HAP-1 (cell line): ENCODE data around the gene TMC5.
"Not testable (repeated sequence)": the region's sequence is repeated elsewhere in the genome, so short reads cannot be mapped to it uniquely, and the experiment has no call there.

Experiments used
- DNase-seq, 2 experiments: peaks; one replicate each; pipeline ENCODE4 v3.0.0-alpha.2; 2016 to 2020; ENCODE audit warnings: low spot score in 2 of 2
- H3K27me3 ChIP-seq: fragments of 250-450 bp; sonication (Bioruptor Pico); 2 replicates; pipeline ENCODE4 v1.5.1; 2020; ENCODE audit warnings: low read depth, mild to moderate bottlenecking, moderate library complexity
- H3K36me3 ChIP-seq: fragments of 250-450 bp; sonication (Bioruptor Pico); replicated peaks from 2 replicates; pipeline ENCODE4 v1.5.1; 2020; ENCODE audit warnings: mild to moderate bottlenecking
- H3K4me1 ChIP-seq: fragments of 250-450 bp; sonication (Bioruptor Pico); 2 replicates; pipeline ENCODE4 v1.5.1; 2020; ENCODE audit warnings: mild to moderate bottlenecking
- H3K4me3 ChIP-seq: fragments of 250-450 bp; sonication (Bioruptor Pico); 2 replicates; pipeline ENCODE4 v1.5.1; 2020; ENCODE audit warnings: mild to moderate bottlenecking, moderate library complexity
- H3K9me3 ChIP-seq: fragments of 250-450 bp; sonication (Bioruptor Pico); 2 replicates; pipeline ENCODE4 v1.5.1; 2020; ENCODE audit warnings: mild to moderate bottlenecking, moderate library complexity
- in situ Hi-C: fragments of 300-500 bp; cut with MboI; formaldehyde crosslinking; loops from 3 replicates; pipeline ENCODE4 v1.14.3; 2020; ENCODE audit warnings: low sequenced_read_pairs, inconsistent platforms, mixed read lengths

Gene TMC5

GRCh38 chr16:19417640-19418039, at the start of gene TMC5:
Gene TMC5, plus strand, starts transcription at chr16:19417883. Its CDS starts 22,156 bp downstream, at chr16:19440039.
- Histone ChIP-seq H3K4me1 (peaks cover 4% of the 10 kb centered on the region), H3K4me3 (no peak within 1 kb of the TSS), H3K27me3 (no peaks in the 10 kb centered on the region), H3K36me3 (no peaks in the 10 kb centered on the region), H3K9me3 (no peaks in the 10 kb centered on the region)
- in situ Hi-C loops = no loop called here
- DNase-seq = no peak

DNA sequence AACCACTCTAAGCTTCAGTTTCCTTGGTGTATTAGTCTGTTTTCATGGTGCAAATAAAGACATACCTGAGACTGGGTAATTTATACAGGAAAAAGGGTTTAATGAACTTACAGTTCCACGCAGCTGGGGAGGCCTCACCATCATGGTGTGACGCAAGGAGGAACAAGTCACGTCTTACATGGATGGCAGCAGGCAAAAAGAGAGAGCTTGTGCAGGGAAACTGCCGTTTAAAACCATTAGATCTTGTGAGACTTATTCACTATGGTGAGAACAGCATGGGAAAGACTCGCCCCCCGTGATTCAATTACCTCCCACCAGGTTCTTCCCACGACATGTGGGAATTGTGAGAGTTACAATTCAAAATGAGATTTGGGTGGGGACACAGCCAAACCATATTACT, 45.1 kb upstream of the TMC5 start:
- in situ Hi-C loops = loop anchor here (10.0 kb wide), 1 partner anchor 388 kb away; the partner anchor contains the start of gene TMC7
- H3K4me1 ChIP-seq, DNase-seq, H3K27me3 ChIP-seq, H3K36me3 ChIP-seq, H3K9me3 ChIP-seq, H3K4me3 ChIP-seq: not testable (repeated sequence)

GRCh38 chr16:19374402-19374801, 43.3 kb upstream of the TMC5 start:
- H3K4me1 ChIP-seq = no peaks in the 10 kb centered on the region
- H3K4me3 ChIP-seq = no peak overlapping the region
- H3K9me3 ChIP-seq = no peaks in the 10 kb centered on the region
- H3K27me3 ChIP-seq = no peaks in the 10 kb centered on the region
- in situ Hi-C loops = loop anchor here (10.0 kb wide), 1 partner anchor 390 kb away; the partner anchor contains the start of gene TMC7
- no peaks in the 10 kb centered on the region for H3K36me3 ChIP-seq
- DNase-seq = no peak

DNA sequence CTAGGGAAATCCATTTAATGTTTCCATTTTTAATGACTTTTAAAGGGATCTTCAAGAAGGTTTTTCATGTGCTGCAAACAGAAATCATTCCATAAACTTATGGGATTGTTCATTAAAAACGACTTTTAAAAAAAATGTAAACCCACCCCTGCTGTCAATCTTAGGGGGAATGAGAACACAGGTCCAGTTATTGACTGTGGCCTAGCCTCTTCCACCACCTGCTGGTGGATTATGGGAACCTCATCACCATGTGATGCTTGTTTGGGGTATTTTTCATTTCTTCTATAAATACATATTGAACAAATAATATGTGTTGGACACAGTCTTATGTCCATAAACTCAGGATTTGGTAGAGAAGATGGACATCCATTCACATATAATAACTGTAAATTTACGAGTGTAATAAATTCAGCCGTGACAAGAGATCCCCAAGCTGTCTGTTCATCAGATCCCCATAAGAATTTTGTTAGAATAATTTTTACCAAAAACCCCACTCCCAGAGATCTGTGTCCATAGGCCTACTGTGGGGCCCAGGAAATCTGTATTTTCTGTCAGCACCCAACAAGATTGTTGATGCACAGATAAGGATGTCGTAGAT, 42.0 kb upstream of the TMC5 start:
- DNase-seq = peak; percentile 59 to 64
- Histone ChIP-seq H3K9me3 (no peaks in the 10 kb centered on the region), H3K4me1 (no peaks in the 10 kb centered on the region), H3K27me3 (no peaks in the 10 kb centered on the region), H3K36me3 (no peaks in the 10 kb centered on the region), H3K4me3 (no peak overlapping the region)
- in situ Hi-C loops = loop anchor here (5.0 to 25.0 kb wide), 3 partner anchors 288 to 512 kb away; partner anchors contain the start of genes GPRC5B and TMC7

DNA sequence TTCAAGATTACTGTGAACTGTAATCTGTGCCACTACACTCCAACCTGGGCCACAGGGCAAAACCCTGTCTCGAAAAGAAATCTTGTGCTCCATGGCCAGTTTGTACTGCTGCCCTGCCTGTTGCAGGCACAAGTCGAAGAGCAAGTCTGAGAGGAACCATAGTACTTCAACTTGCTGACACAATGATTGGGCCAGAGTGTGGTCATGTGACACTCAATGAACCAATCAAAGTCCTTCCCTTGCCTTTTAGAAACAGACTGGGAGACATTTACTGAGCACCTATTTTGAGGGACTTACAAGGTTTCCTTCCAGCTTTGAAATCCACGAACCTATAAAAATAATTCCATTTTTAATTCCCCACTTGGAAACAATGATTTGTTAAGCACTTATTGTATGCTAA, 39.8 kb upstream of the TMC5 start:
- Histone ChIP-seq H3K4me3 (no peak overlapping the region), H3K9me3 (no peaks in the 10 kb centered on the region), H3K4me1 (no peaks in the 10 kb centered on the region), H3K36me3 (no peaks in the 10 kb centered on the region), H3K27me3 (peaks cover 7% of the 10 kb centered on the region)
- no peak for DNase-seq
- in situ Hi-C loops = loop anchor here (5.0 to 25.0 kb wide), 3 partner anchors 291 to 509 kb away; partner anchors contain the start of genes GPRC5B and TMC7

DNA sequence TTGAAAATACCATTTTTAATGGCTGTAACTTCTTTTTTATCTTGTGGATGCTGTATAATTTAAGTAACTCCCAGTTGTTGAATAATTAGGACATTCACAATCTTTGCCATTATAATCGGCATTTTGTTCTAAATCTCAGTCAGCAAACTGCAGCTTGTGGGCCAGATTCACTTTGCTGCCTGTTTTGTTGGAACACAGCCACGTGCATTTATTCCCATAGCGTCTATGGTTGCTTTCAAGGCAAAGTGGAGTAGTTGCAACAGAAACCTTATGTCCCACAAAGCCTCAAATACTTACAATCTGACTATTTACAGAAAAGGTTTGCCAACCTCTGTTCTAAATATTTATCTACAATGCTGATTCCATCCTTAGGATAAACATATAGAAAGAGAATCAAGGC, 39.2 kb upstream of the TMC5 start:
- no peak for DNase-seq
- Histone ChIP-seq H3K4me3 (no peak overlapping the region), H3K27me3 (peaks cover 13% of the 10 kb centered on the region), H3K9me3 (no peaks in the 10 kb centered on the region), H3K4me1 (no peaks in the 10 kb centered on the region), H3K36me3 (no peaks in the 10 kb centered on the region)
- in situ Hi-C loops = loop anchor here (5.0 to 25.0 kb wide), 3 partner anchors 291 to 509 kb away; partner anchors contain the start of genes GPRC5B and TMC7

GRCh38 chr16:19379838-19380237, 37.8 kb upstream of the TMC5 start:
- Histone ChIP-seq H3K27me3 (peaks cover 24% of the 10 kb centered on the region), H3K36me3 (no peaks in the 10 kb centered on the region), H3K4me1 (no peaks in the 10 kb centered on the region), H3K9me3 (no peaks in the 10 kb centered on the region), H3K4me3 (no peak overlapping the region)
- no peak for DNase-seq
- in situ Hi-C loops = loop anchor here (5.0 to 25.0 kb wide), 3 partner anchors 293 to 507 kb away; partner anchors contain the start of genes GPRC5B and TMC7

DNA sequence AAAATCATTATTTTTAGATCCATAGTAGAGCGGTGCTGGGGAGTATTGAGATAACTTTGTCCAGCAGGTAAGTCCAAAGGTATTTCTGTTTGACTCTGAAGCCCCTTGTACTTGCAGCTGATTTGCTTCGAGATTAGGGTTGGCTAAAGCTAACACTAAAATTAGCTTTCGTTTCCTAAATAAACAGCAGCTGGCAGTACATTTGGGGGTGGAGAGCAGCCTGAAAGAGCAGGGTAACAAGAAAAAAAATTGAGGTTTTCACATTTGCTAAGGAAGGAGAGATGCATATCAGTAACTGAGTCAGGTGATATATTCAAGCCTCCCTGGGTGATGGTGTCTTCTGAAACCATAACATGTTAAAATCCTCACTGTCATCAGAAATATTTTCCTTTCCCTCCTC, 37.4 kb upstream of the TMC5 start:
- peaks cover 28% of the 10 kb centered on the region for H3K27me3 ChIP-seq
- no peak overlapping the region for H3K4me3 ChIP-seq
- H3K36me3 ChIP-seq = no peaks in the 10 kb centered on the region
- H3K4me1 ChIP-seq = no peaks in the 10 kb centered on the region
- in situ Hi-C loops = loop anchor here (25.0 kb wide), 1 partner anchor 507 kb away; the partner anchor contains the start of gene GPRC5B
- H3K9me3 ChIP-seq = no peaks in the 10 kb centered on the region
- DNase-seq = no peak

DNA sequence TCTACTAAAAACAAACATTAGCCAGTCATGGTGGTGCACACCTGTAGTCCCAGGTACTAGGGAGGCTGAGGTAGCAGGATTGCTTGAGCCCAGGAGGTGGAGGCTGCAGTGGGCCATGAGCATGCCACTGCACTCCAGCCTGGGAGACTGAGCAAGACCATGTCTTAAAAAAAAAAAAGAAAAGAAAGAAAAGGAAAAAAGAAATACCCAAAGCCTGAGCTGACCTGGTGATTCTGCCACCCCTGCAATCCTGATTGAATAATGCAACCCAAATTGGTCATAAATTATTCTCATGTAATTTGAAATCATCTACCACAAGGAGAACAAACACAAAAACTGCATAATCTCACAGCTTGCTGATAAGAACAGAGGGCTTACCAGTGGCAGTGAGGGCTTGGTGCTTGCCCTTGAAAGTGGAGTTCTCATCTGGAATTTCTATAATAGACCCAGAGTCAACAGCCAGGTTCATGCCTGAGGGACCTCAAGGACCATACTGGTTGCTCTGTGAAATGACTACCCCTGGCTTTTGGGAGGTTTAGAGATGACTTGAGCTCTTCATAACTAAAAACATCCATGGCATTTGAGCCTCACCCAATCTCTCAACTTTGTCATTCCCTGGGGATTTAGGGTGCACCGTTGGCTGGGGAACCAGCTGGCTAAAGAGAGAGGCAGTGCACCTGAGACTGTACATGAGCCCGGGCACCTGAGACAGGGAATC, 35.4 kb upstream of the TMC5 start:
- H3K4me3 ChIP-seq = no peak overlapping the region
- H3K4me1 ChIP-seq = no peaks in the 10 kb centered on the region

DNA sequence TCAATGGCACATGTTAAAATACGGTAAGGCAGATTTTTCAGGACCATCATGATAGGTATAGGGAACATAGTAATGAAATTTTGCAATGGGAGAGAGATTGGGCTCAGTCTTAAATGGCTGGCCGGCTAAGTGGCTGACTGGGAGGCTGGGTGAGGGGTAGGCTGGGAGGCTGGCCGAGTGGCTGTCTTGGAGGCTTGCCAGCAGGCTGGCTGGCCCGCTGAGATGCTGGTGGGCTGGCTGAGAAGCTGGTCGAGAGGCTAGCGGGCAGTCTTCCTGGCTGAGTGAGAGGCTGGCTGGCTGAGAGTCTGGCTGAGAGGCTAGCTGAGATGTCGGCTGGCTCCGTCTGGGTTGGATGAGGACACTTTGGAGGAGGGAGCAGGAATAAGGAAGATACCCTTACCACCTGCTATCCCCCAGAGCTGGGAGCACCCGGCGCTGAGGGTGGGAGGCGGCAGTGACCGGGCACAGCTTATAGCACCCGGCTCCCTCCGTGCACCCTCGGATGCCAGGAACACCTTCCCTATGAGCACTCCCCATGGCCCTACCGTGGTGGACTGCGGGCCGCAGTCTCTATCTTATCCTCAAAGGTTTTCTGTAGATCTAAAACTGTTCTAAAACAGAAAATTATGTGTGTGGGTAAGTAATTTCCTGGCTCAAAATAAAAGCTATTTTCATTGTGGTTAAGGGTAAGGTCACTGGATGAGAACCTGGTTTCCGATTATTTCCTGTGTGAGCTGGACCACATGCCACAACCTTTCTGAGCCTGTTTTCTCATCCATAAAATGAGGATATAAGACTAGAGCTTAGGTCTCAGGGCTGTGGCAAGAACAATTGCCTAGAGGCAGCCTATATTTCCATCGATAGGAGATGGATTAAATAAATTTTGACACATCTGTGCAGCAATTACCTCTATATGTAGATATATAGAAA, 34.5 kb upstream of the TMC5 start:
- in situ Hi-C loops = loop anchor here (25.0 kb wide), 1 partner anchor 504 kb away; the partner anchor contains the start of gene GPRC5B
- peaks cover 31% of the 10 kb centered on the region for H3K27me3 ChIP-seq
- no peaks in the 10 kb centered on the region for H3K4me1 ChIP-seq
- no peaks in the 10 kb centered on the region for H3K9me3 ChIP-seq
- H3K36me3 ChIP-seq = no peaks in the 10 kb centered on the region
- DNase-seq = peak in 1 of 2 experiments; percentile 11
- H3K4me3 ChIP-seq = no peak overlapping the region

More for the DNA sequence above, 35.4 kb upstream of the TMC5 start:
- DNase-seq = no peak
- no peaks in the 10 kb centered on the region for H3K9me3 ChIP-seq
- in situ Hi-C loops = loop anchor here (25.0 kb wide), 1 partner anchor 505 kb away; the partner anchor contains the start of gene GPRC5B
- peaks cover 31% of the 10 kb centered on the region for H3K27me3 ChIP-seq
- H3K36me3 ChIP-seq = no peaks in the 10 kb centered on the region

DNA sequence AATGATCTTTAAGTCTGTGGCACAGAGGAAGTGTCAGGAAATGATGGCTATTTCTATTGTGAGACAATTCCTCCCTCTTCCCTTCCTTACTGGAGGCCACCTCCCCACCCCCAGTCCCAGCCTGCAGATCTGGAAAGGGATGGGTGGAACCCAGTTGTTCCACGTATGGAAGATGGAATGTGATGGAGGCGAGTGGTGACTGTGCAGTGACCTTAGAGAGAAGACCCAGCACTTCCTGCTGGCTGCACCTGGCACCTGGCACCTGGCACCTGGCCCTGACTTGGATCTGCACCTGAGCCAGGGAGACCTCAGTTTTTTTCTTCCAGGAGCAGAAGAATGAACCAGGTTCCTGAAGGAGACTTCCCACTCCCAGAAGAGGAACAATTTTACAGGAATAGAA, 33.0 kb upstream of the TMC5 start:
- no peak overlapping the region for H3K4me3 ChIP-seq
- H3K9me3 ChIP-seq = no peaks in the 10 kb centered on the region
- peaks cover 31% of the 10 kb centered on the region for H3K27me3 ChIP-seq
- DNase-seq = no peak
- in situ Hi-C loops = loop anchor here (25.0 kb wide), 1 partner anchor 503 kb away; the partner anchor contains the start of gene GPRC5B
- no peaks in the 10 kb centered on the region for H3K4me1 ChIP-seq
- no peaks in the 10 kb centered on the region for H3K36me3 ChIP-seq

GRCh38 chr16:19386525-19386924, 31.2 kb upstream of the TMC5 start:
- in situ Hi-C loops = loop anchor here (25.0 kb wide), 1 partner anchor 501 kb away; the partner anchor contains the start of gene GPRC5B
- H3K27me3 ChIP-seq = peaks cover 31% of the 10 kb centered on the region
- no peaks in the 10 kb centered on the region for H3K36me3 ChIP-seq
- H3K4me1 ChIP-seq = no peaks in the 10 kb centered on the region
- H3K4me3 ChIP-seq = no peak overlapping the region
- H3K9me3 ChIP-seq = no peaks in the 10 kb centered on the region
- DNase-seq = no peak

- peak in 1 of 2 experiments; percentile 68 for DNase-seq
- no peak overlapping the region for H3K4me3 ChIP-seq
- H3K27me3 ChIP-seq = peaks cover 13% of the 10 kb centered on the region
- in situ Hi-C loops = loop anchor here (25.0 kb wide), 1 partner anchor 498 kb away; the partner anchor contains the start of gene GPRC5B
- H3K4me1 ChIP-seq = no peaks in the 10 kb centered on the region
- H3K9me3 ChIP-seq = no peaks in the 10 kb centered on the region
- no peaks in the 10 kb centered on the region for H3K36me3 ChIP-seq
Observed at GRCh38 chr16:19389246-19389645, 28.4 kb upstream of the TMC5 start.
